HCT116 (cell line): ENCODE data around the gene FOXA2. TPM values are rescaled to one million over a fixed set of nuclear protein-coding genes. Genes with fewer than 3 reads are reported as not detected.

Experiments
- ATAC-seq: fragments of 200-7000 bp; cut with Tn5 transposase; 2 replicates; pipeline ENCODE4 v1.9.1; 2020; ENCODE audit warnings: mild to moderate bottlenecking, moderate library complexity
- BruUV-seq: library from RNA; stranded (reverse); fragments of 400-500 nt; replicated peaks from 2 replicates; lab custom pipeline; 2021; lab: Mats Ljungman, UMichigan
- CTCF ChIA-PET: fragments of 300-600 bp; sonication (Branson Sonifier 250); formaldehyde crosslinking; loops from one replicate; lab custom pipeline; 2021; ENCODE audit warnings: antibody characterized with exemption; lab: Charles Lee
- POLR2A ChIA-PET: fragments of 300-600, 350-600 bp; sonication (Branson Sonifier 250); formaldehyde crosslinking; loops from one replicate; lab custom pipeline; 2021; ENCODE audit warnings: antibody characterized with exemption; lab: Charles Lee
- RAD21 ChIA-PET, 2 experiments: fragments of 300-600 bp; sonication (Branson Sonifier 250); formaldehyde crosslinking; loops; one replicate each; lab custom pipeline; 2023; ENCODE audit warnings: low total read pairs in 2 of 2; ENCODE audit not compliant: uncharacterized antibody in 2 of 2, unreplicated experiment in 2 of 2, low non-redundant PET in 1 of 2; lab: Charles Lee
- DNase-seq: peaks from one replicate; pipeline ENCODE4 v3.0.0-alpha.2; 2010; ENCODE audit warnings: low read depth, low spot score
- H2AFZ ChIP-seq: fragments of 200-600 bp; shearing (Covaris generic), sonication (generic); 2 replicates; pipeline ENCODE4 v1.6.1; 2017; ENCODE audit warnings: low read depth, mixed run types, mixed read lengths, antibody characterized with exemption, low read length; ENCODE audit not compliant: poor library complexity, severe bottlenecking
- H3K27ac ChIP-seq: 2 replicates; pipeline ENCODE4 v1.5.1; 2012; ENCODE audit warnings: low read depth, low read length
- H3K27me3 ChIP-seq: fragments of 200-600 bp; sonication (generic); 2 replicates; pipeline ENCODE4 v1.6.1; 2016; ENCODE audit warnings: mixed run types, low read length, mixed read lengths; ENCODE audit not compliant: insufficient read depth
- H3K36me3 ChIP-seq, 2 experiments: fragments of 200-500 bp in 1 of 2; fragments of 200-600 bp in 1 of 2; sonication (Bioruptor generic) in 1 of 2; sonication (generic) in 1 of 2; 2 replicates each; pipeline versions ENCODE4 v1.5.1 to v1.6.1; 2014 to 2016; ENCODE audit warnings: low read length in 2 of 2, inconsistent platforms in 1 of 2, mixed read lengths in 1 of 2, mixed run types in 1 of 2; ENCODE audit not compliant: insufficient read depth in 2 of 2, control insufficient read depth in 1 of 2
- H3K4me1 ChIP-seq, 2 experiments: fragments of 200-600 bp in 1 of 2; sonication (generic) in 1 of 2; 2 replicates each; pipeline versions ENCODE4 v1.5.1 to v1.6.1; 2012 to 2017; ENCODE audit warnings: low read length in 2 of 2, inconsistent platforms in 1 of 2, mild to moderate bottlenecking in 1 of 2, mixed read lengths in 1 of 2, mixed run types in 1 of 2, moderate library complexity in 1 of 2; ENCODE audit not compliant: insufficient read depth in 2 of 2, control insufficient read depth in 1 of 2
- H3K4me2 ChIP-seq: fragments of 200-600 bp; sonication (generic); 2 replicates; pipeline ENCODE4 v1.6.1; 2017; ENCODE audit warnings: mixed run types, low read length, mixed read lengths
- H3K4me3 ChIP-seq, 2 experiments: fragments of 200-600 bp in 1 of 2; sonication (generic) in 1 of 2; replicated peaks in 1 of 2; 2 replicates each; pipeline ENCODE4 v1.5.1; 2011 to 2016; ENCODE audit warnings: low read length in 2 of 2, control low read depth in 1 of 2, low read depth in 1 of 2, mild to moderate bottlenecking in 1 of 2, mixed read lengths in 1 of 2, mixed run types in 1 of 2
- H3K79me2 ChIP-seq: fragments of 200-600 bp; sonication (generic); 2 replicates; pipeline ENCODE4 v1.6.1; 2017; ENCODE audit warnings: mild to moderate bottlenecking, mixed run types, low read length, moderate library complexity, mixed read lengths; ENCODE audit not compliant: insufficient read depth
- H3K9ac ChIP-seq: fragments of 200-600 bp; sonication (generic); 2 replicates; pipeline ENCODE4 v1.6.1; 2016; ENCODE audit warnings: low read length, mixed read lengths
- H3K9me2 ChIP-seq: fragments of 200-600 bp; sonication (generic), shearing (Covaris generic); 2 replicates; pipeline ENCODE4 v1.6.1; 2017; ENCODE audit warnings: mixed run types, mild to moderate bottlenecking, moderate library complexity; ENCODE audit not compliant: insufficient read depth
- H3K9me3 ChIP-seq, 2 experiments: fragments of 200-500 bp in 1 of 2; fragments of 200-600 bp in 1 of 2; sonication (Bioruptor generic) in 1 of 2; sonication (generic) in 1 of 2; 2 replicates each; pipeline ENCODE4 v1.6.1; 2014 to 2017; ENCODE audit warnings: low read length in 2 of 2, mixed read lengths in 2 of 2, inconsistent platforms in 1 of 2, low read depth in 1 of 2, mild to moderate bottlenecking in 1 of 2, mixed run types in 1 of 2, moderate library complexity in 1 of 2; ENCODE audit not compliant: control insufficient read depth in 1 of 2, insufficient read depth in 1 of 2
- H4K20me1 ChIP-seq: fragments of 200-600 bp; sonication (generic), shearing (Covaris generic); 2 replicates; pipeline ENCODE4 v1.6.1; 2017; ENCODE audit warnings: mixed run types, mild to moderate bottlenecking, moderate library complexity; ENCODE audit not compliant: insufficient read depth
- CBX3 ChIP-seq: IDR thresholded peaks from 2 replicates; pipeline ENCODE4 v1.6.1; 2012; ENCODE audit warnings: low read depth
- CEBPB ChIP-seq: IDR thresholded peaks from 2 replicates; pipeline ENCODE4 v1.6.1; 2012; ENCODE audit warnings: low read depth
- EGR1 ChIP-seq: IDR thresholded peaks from 2 replicates; pipeline ENCODE4 v1.6.1; 2012; ENCODE audit warnings: low read depth
- ELF1 ChIP-seq: IDR thresholded peaks from 2 replicates; pipeline ENCODE4 v1.6.1; 2012; ENCODE audit warnings: low read depth, borderline replicate concordance
- EZH2 ChIP-seq: fragments of 200-600 bp; sonication (generic); IDR thresholded peaks from 2 replicates; pipeline ENCODE4 v1.6.1; 2017; ENCODE audit warnings: antibody characterized with exemption, mixed run types
- POLR2A ChIP-seq: IDR thresholded peaks from 2 replicates; pipeline ENCODE4 v1.7.0; 2011; ENCODE audit warnings: borderline replicate concordance; ENCODE audit not compliant: insufficient read depth, insufficient read length; ENCODE audit errors: extremely low read depth
- RAD21 ChIP-seq: IDR thresholded peaks from 2 replicates; pipeline ENCODE4 v1.6.1; 2012; ENCODE audit warnings: low read depth, mild to moderate bottlenecking
- SIN3A ChIP-seq: IDR thresholded peaks from 2 replicates; pipeline ENCODE4 v1.6.1; 2012; ENCODE audit warnings: low read depth
- SP1 ChIP-seq: IDR thresholded peaks from 2 replicates; pipeline ENCODE4 v1.6.1; 2012; ENCODE audit warnings: low read depth
- SRF ChIP-seq: IDR thresholded peaks from 2 replicates; pipeline ENCODE4 v1.6.1; 2012; ENCODE audit warnings: low read depth
- ZFX ChIP-seq: fragments of 450-650 bp; IDR thresholded peaks from 2 replicates; pipeline ENCODE4 v1.6.1; 2017
- intact Hi-C: fragments of 100-400 bp; cut with micrococcal nuclease; formaldehyde crosslinking; loops from 2 replicates; pipeline ENCODE4 v1.10.0; 2022
- total RNA-seq: library from RNA; stranded (reverse); gene quantifications from one replicate; pipeline ENCODE4 v1.2.1, GENCODE V29; 2021; ENCODE audit not compliant: unreplicated experiment
- TF ChIP-seq, protein P1 (sequence below): IDR thresholded peaks from 2 replicates; pipeline ENCODE4 v1.6.1; 2012; ENCODE audit warnings: low read depth
- TF ChIP-seq, protein P2 (sequence below): IDR thresholded peaks from 2 replicates; pipeline ENCODE4 v1.6.1; 2012
- TF ChIP-seq, protein P3 (sequence below): IDR thresholded peaks from 2 replicates; pipeline ENCODE4 v1.6.1; 2012
- TF ChIP-seq, protein P4 (sequence below), 3 experiments: fragments of 200-600 bp in 1 of 3; sonication (generic) in 1 of 3; IDR thresholded peaks in 2 of 3; conservative IDR thresholded peaks in 1 of 3; 2 replicates each; pipeline ENCODE4 v1.5.1; 2012 to 2017; ENCODE audit warnings: low read depth in 2 of 3, low read length in 2 of 3, antibody characterized with exemption in 1 of 3, borderline replicate concordance in 1 of 3, control low read depth in 1 of 3, mild to moderate bottlenecking in 1 of 3, mixed read lengths in 1 of 3, mixed run types in 1 of 3, moderate library complexity in 1 of 3; ENCODE audit not compliant: insufficient read depth in 1 of 3

The FOXA2 gene
- total RNA-seq, 1 experiment from 2014 or later, result 0.10 TPM

DNA sequence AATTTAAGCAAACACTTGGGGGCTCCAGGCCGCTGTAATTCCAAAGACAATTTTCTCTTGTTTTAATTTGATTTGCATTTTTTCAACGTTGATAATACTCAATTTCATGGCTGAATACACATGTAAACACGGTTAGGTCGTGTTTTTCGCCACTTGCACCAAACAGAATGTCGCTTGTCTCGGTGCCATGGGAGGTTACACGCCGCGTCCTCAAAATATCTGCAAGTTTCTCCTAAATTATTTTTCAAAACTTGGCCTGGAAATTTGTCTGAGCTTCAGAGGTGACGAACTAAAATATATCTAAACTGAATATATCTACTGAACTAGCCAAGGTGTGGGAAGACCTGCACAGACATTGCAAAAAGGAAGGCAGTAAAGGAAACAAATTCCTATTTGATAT, 15.0 kb downstream of the FOXA2 start:
- no peaks in the 10 kb centered on the region for H3K9me2 ChIP-seq
- H3K79me2 ChIP-seq, result no peaks in the 10 kb centered on the region
- H3K9me3 ChIP-seq, result no peaks in the 10 kb centered on the region
- no peaks in the 10 kb centered on the region for H3K36me3 ChIP-seq
- POLR2A ChIA-PET, result no interaction called here
- no TSS peak for BruUV-seq
- H3K4me1 ChIP-seq, result no peaks in the 10 kb centered on the region
- peaks cover 9% of the 10 kb centered on the region for H3K27me3 ChIP-seq
- no peak overlapping the region for H2AFZ ChIP-seq
- no peak for DNase-seq
- CTCF ChIA-PET, result interaction anchor here (2.1 kb wide), 1 partner anchor 17 kb away, joined by 10 read pairs; no protein-coding TSS in a partner anchor
- no peak overlapping the region for H3K4me3 ChIP-seq
- no peak overlapping the region for H3K27ac ChIP-seq
- no peaks in the 10 kb centered on the region for H4K20me1 ChIP-seq
- TF ChIP-seq ZFX (no peak), ELF1 (no peak), EGR1 (no peak), SIN3A (no peak), EZH2 (no peak), CBX3 (no peak), CEBPB (no peak), SRF (no peak), POLR2A (no peak), SP1 (no peak), RAD21 (no peak)
- TF ChIP-seq, protein P1, sequence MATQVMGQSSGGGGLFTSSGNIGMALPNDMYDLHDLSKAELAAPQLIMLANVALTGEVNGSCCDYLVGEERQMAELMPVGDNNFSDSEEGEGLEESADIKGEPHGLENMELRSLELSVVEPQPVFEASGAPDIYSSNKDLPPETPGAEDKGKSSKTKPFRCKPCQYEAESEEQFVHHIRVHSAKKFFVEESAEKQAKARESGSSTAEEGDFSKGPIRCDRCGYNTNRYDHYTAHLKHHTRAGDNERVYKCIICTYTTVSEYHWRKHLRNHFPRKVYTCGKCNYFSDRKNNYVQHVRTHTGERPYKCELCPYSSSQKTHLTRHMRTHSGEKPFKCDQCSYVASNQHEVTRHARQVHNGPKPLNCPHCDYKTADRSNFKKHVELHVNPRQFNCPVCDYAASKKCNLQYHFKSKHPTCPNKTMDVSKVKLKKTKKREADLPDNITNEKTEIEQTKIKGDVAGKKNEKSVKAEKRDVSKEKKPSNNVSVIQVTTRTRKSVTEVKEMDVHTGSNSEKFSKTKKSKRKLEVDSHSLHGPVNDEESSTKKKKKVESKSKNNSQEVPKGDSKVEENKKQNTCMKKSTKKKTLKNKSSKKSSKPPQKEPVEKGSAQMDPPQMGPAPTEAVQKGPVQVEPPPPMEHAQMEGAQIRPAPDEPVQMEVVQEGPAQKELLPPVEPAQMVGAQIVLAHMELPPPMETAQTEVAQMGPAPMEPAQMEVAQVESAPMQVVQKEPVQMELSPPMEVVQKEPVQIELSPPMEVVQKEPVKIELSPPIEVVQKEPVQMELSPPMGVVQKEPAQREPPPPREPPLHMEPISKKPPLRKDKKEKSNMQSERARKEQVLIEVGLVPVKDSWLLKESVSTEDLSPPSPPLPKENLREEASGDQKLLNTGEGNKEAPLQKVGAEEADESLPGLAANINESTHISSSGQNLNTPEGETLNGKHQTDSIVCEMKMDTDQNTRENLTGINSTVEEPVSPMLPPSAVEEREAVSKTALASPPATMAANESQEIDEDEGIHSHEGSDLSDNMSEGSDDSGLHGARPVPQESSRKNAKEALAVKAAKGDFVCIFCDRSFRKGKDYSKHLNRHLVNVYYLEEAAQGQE, result no peak
- TF ChIP-seq, protein P2, sequence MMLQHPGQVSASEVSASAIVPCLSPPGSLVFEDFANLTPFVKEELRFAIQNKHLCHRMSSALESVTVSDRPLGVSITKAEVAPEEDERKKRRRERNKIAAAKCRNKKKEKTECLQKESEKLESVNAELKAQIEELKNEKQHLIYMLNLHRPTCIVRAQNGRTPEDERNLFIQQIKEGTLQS, result no peak
- TF ChIP-seq, protein P3, sequence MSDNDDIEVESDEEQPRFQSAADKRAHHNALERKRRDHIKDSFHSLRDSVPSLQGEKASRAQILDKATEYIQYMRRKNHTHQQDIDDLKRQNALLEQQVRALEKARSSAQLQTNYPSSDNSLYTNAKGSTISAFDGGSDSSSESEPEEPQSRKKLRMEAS, result no peak
- TF ChIP-seq, protein P4, sequence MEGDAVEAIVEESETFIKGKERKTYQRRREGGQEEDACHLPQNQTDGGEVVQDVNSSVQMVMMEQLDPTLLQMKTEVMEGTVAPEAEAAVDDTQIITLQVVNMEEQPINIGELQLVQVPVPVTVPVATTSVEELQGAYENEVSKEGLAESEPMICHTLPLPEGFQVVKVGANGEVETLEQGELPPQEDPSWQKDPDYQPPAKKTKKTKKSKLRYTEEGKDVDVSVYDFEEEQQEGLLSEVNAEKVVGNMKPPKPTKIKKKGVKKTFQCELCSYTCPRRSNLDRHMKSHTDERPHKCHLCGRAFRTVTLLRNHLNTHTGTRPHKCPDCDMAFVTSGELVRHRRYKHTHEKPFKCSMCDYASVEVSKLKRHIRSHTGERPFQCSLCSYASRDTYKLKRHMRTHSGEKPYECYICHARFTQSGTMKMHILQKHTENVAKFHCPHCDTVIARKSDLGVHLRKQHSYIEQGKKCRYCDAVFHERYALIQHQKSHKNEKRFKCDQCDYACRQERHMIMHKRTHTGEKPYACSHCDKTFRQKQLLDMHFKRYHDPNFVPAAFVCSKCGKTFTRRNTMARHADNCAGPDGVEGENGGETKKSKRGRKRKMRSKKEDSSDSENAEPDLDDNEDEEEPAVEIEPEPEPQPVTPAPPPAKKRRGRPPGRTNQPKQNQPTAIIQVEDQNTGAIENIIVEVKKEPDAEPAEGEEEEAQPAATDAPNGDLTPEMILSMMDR (IDR thresholded peaks at IDR 0.05 in 2 of 3, conservative IDR thresholded peaks at IDR 0.05 in 1 of 3; ENCODE audit: borderline replicate concordance in 1 of 3, insufficient read depth in 1 of 3, low read depth in 2 of 3, low read length in 2 of 3), result no peak
- TF ChIP-seq, all 23 proteins: peak for 0
- RAD21 ChIA-PET, result no interaction called here
- intact Hi-C loops, result no loop called here
- ATAC-seq, result no peak
- Histone ChIP-seq H3K9ac (no peak overlapping the region), H3K4me2 (no peak overlapping the region)
